GM12801 (cell line): ENCODE data around the gene RPL15.

Source experiments
- TF ChIP-seq, protein P1 (sequence below): IDR thresholded peaks from one replicate; pipeline ENCODE4 v1.5.1; 2011; ENCODE audit warnings: control low read depth; ENCODE audit not compliant: insufficient read length; ENCODE audit errors: extremely low read depth

The RPL15 gene

DNA sequence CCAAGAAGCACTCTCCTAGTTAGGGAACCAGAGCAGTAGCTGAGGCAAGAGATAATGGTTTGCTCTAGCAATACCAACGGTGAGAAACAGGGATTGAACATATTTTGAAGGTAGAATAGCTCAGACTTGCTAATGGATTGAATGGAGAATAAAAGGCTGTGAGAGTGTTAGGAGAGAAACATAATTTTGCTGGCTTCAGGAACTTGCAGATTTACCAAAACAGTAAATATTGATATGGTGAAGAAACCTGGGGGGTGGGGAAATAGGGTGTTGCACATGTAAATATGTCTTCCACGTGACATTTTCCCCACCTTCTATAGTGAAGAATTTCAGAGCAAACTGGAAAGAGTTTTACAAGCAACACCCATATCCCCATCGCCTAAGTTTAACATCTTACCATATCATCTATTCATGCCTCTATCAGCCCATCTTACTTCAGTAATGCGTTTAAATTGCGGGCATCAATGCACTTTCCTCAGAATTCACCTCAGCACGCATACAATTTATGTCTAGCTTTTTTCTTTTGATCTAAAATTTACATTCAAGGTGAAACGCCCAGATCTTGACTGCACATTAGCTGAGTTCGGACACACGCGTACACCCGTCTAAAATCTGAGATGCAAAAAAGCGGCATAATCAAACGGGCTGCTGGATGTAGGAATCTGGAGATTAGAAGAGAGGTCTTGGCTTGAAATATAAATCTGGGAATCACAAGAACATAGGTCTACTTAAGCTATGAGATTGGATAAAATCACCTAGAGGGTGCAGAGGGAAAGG, 27.3 kb downstream of the RPL15 start:
- TF ChIP-seq, protein P1, sequence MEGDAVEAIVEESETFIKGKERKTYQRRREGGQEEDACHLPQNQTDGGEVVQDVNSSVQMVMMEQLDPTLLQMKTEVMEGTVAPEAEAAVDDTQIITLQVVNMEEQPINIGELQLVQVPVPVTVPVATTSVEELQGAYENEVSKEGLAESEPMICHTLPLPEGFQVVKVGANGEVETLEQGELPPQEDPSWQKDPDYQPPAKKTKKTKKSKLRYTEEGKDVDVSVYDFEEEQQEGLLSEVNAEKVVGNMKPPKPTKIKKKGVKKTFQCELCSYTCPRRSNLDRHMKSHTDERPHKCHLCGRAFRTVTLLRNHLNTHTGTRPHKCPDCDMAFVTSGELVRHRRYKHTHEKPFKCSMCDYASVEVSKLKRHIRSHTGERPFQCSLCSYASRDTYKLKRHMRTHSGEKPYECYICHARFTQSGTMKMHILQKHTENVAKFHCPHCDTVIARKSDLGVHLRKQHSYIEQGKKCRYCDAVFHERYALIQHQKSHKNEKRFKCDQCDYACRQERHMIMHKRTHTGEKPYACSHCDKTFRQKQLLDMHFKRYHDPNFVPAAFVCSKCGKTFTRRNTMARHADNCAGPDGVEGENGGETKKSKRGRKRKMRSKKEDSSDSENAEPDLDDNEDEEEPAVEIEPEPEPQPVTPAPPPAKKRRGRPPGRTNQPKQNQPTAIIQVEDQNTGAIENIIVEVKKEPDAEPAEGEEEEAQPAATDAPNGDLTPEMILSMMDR: no peak

DNA sequence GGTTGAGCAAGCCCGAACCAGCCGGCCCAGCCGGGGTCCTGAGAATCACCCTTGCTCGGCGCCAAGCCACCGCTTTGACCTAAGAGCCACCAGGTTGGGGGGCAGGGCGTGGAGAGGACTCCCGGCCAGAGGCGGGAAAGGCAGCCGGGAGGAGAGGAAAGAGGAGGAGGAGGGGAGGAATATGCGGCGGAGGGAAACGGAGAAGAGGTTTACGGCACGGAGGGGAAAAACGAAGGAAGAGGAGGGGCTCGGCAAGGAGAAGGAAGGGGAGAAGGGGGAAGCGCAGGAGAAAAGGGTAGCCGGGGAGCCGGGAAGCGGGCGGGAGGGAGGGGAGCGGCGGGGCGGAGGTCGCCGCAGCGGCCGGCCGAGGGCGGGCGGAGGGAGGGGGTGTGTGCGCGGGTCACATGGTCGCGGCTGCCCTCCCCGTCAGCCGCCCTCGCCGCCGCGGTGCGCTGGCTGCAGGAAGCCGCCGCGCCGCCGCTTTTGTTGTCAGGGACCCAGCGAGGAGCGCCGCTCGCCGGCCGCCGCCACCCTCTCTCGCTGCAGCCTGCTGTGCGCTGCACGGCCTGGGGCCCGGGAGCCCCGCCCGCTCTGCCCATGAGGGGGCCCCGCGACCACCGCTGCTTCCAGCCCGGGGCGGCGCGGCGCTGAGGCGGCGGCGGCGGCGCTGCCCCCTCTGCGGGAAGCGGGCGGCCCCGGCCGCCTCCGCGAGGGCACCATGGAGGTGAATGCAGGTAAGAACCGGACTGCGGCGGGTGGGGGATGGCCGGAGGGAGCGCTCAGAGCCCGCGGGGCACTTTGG, 28.1 kb downstream of the RPL15 start, which contains the start of gene NR1D2:
TSS of gene NR1D2 (plus strand) at position 426 of the 802 bp plus-strand sequence. CDS start at position 719, 293 bp downstream.
- TF ChIP-seq, protein P1: no peak

DNA sequence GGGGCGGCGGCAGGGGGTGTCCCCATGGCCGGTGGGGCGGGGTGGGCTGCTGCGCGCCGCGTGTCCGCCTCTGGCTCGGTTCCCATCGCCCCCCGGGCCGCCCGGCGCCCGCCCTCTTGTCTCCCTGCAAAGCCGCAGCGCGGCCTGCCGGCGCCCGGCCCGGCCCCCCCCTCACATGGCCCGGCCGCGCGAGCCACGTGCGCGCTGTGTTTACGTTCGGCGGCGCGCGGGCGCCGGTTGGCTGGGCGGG, 28.7 kb downstream of the RPL15 start:
- TF ChIP-seq, protein P1: no peak

DNA sequence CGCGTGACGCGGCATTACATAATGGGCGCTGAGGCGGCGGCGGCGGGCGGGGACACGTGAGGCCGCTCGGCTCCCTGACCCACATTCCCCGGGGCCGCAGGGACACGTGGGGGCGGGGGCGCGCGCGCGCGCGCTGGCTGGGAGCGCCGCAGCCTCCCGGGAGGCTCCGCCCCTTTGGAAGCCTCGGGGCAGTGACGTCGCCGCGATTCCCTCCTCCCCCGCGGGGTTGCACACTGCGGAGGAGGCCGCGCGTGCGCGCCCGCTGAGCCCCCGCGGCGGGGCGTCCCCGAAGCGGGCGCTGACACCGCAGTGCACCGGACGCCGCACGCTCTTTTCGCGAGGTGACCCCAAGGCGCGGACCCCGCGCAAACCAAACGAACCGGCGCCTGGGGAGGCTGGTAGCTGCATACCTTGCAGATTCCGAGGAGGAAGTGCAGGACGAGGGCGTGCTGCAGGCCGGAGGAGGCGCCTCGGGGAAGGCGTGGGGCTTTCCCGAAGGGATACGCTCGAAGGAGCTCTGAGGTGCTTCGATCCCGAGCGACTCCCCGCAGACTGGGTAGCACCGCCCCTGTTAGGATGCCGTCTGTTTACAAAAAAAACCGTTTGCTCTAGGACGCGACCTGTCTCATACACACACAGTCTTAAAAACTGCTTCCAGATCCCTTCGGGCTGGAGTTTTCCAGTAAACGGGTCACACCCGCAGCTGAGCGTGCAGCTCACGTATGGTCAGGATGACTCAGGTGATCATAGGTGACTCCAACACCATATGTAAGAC, 29.2 kb downstream of the RPL15 start:
- TF ChIP-seq, protein P1: no peak

DNA sequence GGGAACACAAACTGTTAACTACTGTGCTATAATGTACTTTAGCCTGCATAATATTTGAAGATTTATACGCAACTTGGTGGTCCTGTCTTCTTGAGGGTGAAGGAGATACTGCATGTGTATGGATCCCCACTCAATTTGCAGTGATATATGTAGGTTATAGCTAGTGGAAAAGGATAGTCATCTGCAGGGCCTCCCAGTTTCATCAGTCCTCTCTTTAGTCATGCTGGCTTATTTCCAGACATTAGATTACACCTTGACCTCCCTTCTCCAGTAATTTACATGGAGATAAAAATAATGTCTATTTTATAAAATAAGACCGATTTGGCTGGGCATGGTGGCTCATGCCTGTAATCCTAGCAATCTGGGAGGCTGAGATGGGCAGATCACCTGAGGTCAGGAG, 31.8 kb downstream of the RPL15 start:
- TF ChIP-seq, protein P1: no peak

DNA sequence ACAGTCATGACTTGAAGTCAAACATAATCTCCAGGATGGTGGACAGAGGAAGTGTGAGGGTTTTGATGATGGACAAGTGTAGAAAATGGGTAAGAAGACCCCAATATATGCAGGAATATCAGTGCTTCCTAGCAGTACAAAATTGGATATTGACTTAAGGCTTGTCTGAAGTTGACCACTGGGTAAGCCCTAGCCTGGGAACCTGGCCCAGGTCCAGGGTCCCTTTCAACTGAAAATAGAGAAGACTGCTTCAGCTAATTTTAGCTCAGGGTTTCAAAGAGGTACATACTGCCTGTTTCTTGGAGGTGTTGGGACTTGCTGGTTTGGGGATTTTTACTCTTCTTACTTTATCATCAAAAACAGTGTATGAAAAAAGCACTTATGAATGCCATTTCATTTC, 32.9 kb downstream of the RPL15 start:
- TF ChIP-seq, protein P1: no peak

DNA sequence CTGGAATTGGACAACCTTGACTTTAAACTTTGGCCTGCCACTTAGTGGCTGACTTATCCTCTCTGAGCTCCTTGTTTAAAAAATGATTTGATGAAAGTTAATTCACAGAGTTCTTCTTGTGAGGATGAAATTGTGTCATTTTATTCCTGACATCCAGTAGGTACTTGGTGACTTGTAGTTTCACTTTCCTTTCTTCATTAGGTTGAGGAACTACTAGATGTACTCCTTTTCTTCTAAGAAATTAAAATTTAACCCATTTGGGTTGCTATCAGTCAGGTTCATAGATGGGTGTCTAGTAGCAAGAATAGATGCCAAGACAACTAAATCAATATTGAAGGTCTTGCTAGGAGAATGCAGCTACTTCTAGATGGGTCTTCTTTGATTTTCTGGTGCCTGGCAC, 33.4 kb downstream of the RPL15 start:
- TF ChIP-seq, protein P1: no peak
